Liver (tissue), 3 donors: ENCODE measurements around the gene CPA2.

Experiments
- CTCF ChIP-seq: fragments of 150-350 bp; IDR thresholded peaks from 2 replicates; pipeline ENCODE4 v1.5.1; 2017; ENCODE audit warnings: improper control_type of control experiment, low read depth, low read length; ENCODE audit not compliant: missing input control
- EGR1 ChIP-seq, 2 donors: IDR thresholded peaks; 2 replicates each; pipeline ENCODE4 v1.6.1; 2016 to 2018; ENCODE audit warnings: antibody characterized with exemption in 2 of 2, low read depth in 2 of 2
- NR2F2 ChIP-seq: IDR thresholded peaks from 2 replicates; pipeline ENCODE4 v1.6.1; 2016; ENCODE audit warnings: antibody characterized with exemption
- RAD21 ChIP-seq, 2 donors: IDR thresholded peaks; 2 replicates each; pipeline ENCODE4 v1.6.1; 2016; ENCODE audit warnings: antibody characterized with exemption in 2 of 2, mild to moderate bottlenecking in 2 of 2
- REST ChIP-seq: IDR thresholded peaks from 2 replicates; pipeline ENCODE4 v1.6.1; 2016; ENCODE audit warnings: antibody characterized with exemption, mild to moderate bottlenecking
- TAF1 ChIP-seq: conservative IDR thresholded peaks from 2 replicates; pipeline ENCODE4 v1.6.1; 2016; ENCODE audit warnings: antibody characterized with exemption, mild to moderate bottlenecking
- YY1 ChIP-seq: IDR thresholded peaks from 2 replicates; pipeline ENCODE4 v1.6.1; 2016; ENCODE audit warnings: antibody characterized with exemption, mild to moderate bottlenecking
- TF ChIP-seq, protein P1 (sequence below): IDR thresholded peaks from 2 replicates; pipeline ENCODE4 v1.6.1; 2016; ENCODE audit warnings: antibody characterized with exemption
- TF ChIP-seq, protein P2 (sequence below): IDR thresholded peaks from 2 replicates; pipeline ENCODE4 v1.6.1; 2016; ENCODE audit warnings: antibody characterized with exemption
- donor health status: healthy.
- donor health status: healthy.

- TF ChIP-seq CTCF = no peak
- TF ChIP-seq, protein P1, sequence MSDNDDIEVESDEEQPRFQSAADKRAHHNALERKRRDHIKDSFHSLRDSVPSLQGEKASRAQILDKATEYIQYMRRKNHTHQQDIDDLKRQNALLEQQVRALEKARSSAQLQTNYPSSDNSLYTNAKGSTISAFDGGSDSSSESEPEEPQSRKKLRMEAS = no peak
- no peak for TF ChIP-seq RAD21 (IDR thresholded peaks at IDR 0.05)
- TF ChIP-seq, protein P2, sequence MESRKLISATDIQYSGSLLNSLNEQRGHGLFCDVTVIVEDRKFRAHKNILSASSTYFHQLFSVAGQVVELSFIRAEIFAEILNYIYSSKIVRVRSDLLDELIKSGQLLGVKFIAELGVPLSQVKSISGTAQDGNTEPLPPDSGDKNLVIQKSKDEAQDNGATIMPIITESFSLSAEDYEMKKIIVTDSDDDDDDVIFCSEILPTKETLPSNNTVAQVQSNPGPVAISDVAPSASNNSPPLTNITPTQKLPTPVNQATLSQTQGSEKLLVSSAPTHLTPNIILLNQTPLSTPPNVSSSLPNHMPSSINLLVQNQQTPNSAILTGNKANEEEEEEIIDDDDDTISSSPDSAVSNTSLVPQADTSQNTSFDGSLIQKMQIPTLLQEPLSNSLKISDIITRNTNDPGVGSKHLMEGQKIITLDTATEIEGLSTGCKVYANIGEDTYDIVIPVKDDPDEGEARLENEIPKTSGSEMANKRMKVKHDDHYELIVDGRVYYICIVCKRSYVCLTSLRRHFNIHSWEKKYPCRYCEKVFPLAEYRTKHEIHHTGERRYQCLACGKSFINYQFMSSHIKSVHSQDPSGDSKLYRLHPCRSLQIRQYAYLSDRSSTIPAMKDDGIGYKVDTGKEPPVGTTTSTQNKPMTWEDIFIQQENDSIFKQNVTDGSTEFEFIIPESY = no peak
- no peak for TF ChIP-seq YY1
- no peak for TF ChIP-seq NR2F2
- TF ChIP-seq REST = no peak
- no peak for TF ChIP-seq TAF1
- no peak for TF ChIP-seq EGR1 (IDR thresholded peaks at IDR 0.05; ENCODE audit: low read depth in 2 of 2)
Measured at GRCh38 chr7:130218806-130219620, 47.6 kb upstream of the CPA2 start.
